Stimulated activated CD4-positive, alpha-beta T cell treated with anti-CD3 and anti-CD28 coated beads, TNF-alpha, amount 100 ng/mL, for 4 hours (primary cell): ENCODE results near the gene RIOX2.
A peak's percentile ranks its signal among the peaks of the same experiment; 100 is the strongest.
"Not testable (repeated sequence)": the region's sequence is repeated elsewhere in the genome, so short reads cannot be mapped to it uniquely, and the experiment has no call there.

Experiments used
- DNase-seq, 3 experiments: peaks; one replicate each; pipeline ENCODE4 v3.0.0-alpha.2; 2020; ENCODE audit warnings: low read depth in 3 of 3

The RIOX2 gene

GRCh38 chr3:97911459-97911858 lies 60.8 kb downstream of the RIOX2 start:
- no peak for DNase-seq

GRCh38 chr3:97910931-97911351 lies 61.3 kb downstream of the RIOX2 start:
- DNase-seq, result no peak

GRCh38 chr3:97910236-97910831 lies 61.9 kb downstream of the RIOX2 start:
- DNase-seq, result peak in 1 of 3 experiments; percentile 2

- not testable (repeated sequence) for DNase-seq
Measured at GRCh38 chr3:97909830-97910229, 62.4 kb downstream of the RIOX2 start.

GRCh38 chr3:97901313-97902248 lies 70.7 kb downstream of the RIOX2 start:
- DNase-seq, result no peak

DNA sequence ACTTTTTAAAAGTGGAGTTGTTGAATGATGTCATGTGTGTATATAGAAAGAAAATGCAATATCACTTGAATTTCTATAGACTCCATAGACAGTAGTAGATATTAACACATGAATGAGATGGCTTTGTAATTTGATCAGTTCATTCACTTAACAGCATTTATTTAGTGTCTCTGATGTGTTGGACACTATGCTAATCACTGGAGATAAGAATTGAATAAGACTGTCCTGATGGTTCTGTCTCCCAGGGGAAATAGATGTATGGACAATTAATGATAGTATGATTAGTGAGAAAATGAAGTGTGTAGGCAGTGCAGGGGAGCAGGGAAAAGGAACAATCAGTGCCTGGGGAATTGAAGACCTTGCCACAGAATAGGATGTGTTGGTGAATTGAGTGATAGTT lies 72.9 kb downstream of the RIOX2 start:
- no peak for DNase-seq

GRCh38 chr3:97896547-97896946 lies 75.7 kb downstream of the RIOX2 start:
- DNase-seq, result no peak

DNA sequence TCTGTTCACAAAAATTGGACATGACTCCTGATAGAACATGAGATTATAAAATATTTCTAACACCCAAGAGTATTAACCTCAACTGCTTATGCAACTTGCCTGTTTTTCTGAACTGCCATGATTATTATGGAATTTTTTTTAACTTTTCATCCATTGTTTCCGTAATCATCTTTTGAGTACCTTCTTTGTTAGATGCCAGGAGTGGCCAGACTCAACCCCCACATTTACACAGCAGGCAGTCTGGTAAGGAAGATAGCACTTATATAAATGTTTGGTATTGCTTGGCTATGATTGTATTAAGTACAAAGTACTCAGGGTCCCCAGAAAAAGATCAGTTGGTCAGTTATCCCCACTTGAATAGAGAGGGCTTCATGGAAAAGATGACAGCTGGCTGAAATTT lies 76.1 kb downstream of the RIOX2 start:
- DNase-seq, result no peak

- no peak for DNase-seq
Measured at GRCh38 chr3:97895216-97895615, 77.0 kb downstream of the RIOX2 start.

GRCh38 chr3:97892852-97893251 lies 79.4 kb downstream of the RIOX2 start:
- no peak for DNase-seq
